Activated CD4-positive, alpha-beta T cell treated with anti-CD3 and anti-CD28 coated beads, Interleukin-10, Interleukin-2, amounts not matched to agents 100 ng/mL and 50 ng/mL, durations not matched to agents 16 hours and 8 hours (primary cell): ENCODE results near the gene NKX2-4.
"Not testable (repeated sequence)": the region's sequence is repeated elsewhere in the genome, so short reads cannot be mapped to it uniquely, and the experiment has no call there.

Source experiments
- DNase-seq: peaks from one replicate; pipeline ENCODE4 v3.0.0-alpha.2; 2020

Gene NKX2-4

GRCh38 chr20:21397341-21398108 is at the start of gene NKX2-4:
Gene NKX2-4 (minus strand): TSS chr20:21397526. CDS start chr20:21397399, 127 bp downstream.
- no peak for DNase-seq

GRCh38 chr20:21437816-21438215 is 40.5 kb upstream of the NKX2-4 start:
- no peak for DNase-seq

- DNase-seq, result no peak
Measured at GRCh38 chr20:21437248-21437647, 39.9 kb upstream of the NKX2-4 start.

GRCh38 chr20:21436205-21436604 is 38.9 kb upstream of the NKX2-4 start:
- no peak for DNase-seq

GRCh38 chr20:21435576-21435975 is 38.2 kb upstream of the NKX2-4 start:
- no peak for DNase-seq

GRCh38 chr20:21433329-21433890 is 36.1 kb upstream of the NKX2-4 start:
- DNase-seq, result no peak

GRCh38 chr20:21432911-21433310 is 35.6 kb upstream of the NKX2-4 start:
- DNase-seq, result no peak

GRCh38 chr20:21430020-21430419 is 32.7 kb upstream of the NKX2-4 start:
- no peak for DNase-seq

GRCh38 chr20:21424846-21425245 is 27.5 kb upstream of the NKX2-4 start:
- no peak for DNase-seq

GRCh38 chr20:21423712-21424111 is 26.4 kb upstream of the NKX2-4 start:
- DNase-seq, result not testable (repeated sequence)

GRCh38 chr20:21421601-21422236 is 24.4 kb upstream of the NKX2-4 start:
- DNase-seq, result no peak

GRCh38 chr20:21419147-21419546 is 21.8 kb upstream of the NKX2-4 start:
- DNase-seq, result not testable (repeated sequence)

- DNase-seq, result not testable (repeated sequence)
Measured at GRCh38 chr20:21413996-21414395, 16.7 kb upstream of the NKX2-4 start.

GRCh38 chr20:21411725-21412124 is 14.4 kb upstream of the NKX2-4 start:
- DNase-seq, result no peak

GRCh38 chr20:21399005-21399475 is 1.7 kb upstream of the NKX2-4 start:
- DNase-seq, result no peak

- DNase-seq, result no peak
Measured at GRCh38 chr20:21398109-21399004, 1.0 kb upstream of the NKX2-4 start.

GRCh38 chr20:21396599-21397340 is 556 bp downstream of the NKX2-4 start:
- DNase-seq, result no peak

GRCh38 chr20:21395666-21396598 is 1.4 kb downstream of the NKX2-4 start:
- DNase-seq, result peak; percentile 55

- no peak for DNase-seq
Measured at GRCh38 chr20:21395051-21395665, 2.2 kb downstream of the NKX2-4 start.

- DNase-seq, result no peak
Measured at GRCh38 chr20:21394551-21394950, 2.8 kb downstream of the NKX2-4 start.
